GM04504 (cell line): ENCODE results near the gene AP2A2.

Experiments used
- DNase-seq: peaks from one replicate; pipeline ENCODE4 v3.0.0-alpha.2; 2012; ENCODE audit warnings: low read depth

The AP2A2 gene

GRCh38 chr11:925496-926301 is at the start of gene AP2A2:
Gene AP2A2, plus strand, starts transcription at chr11:925870. Its CDS starts 152 bp downstream, at chr11:926022.
- peak; percentile 77 for DNase-seq

- peak; percentile 25 for DNase-seq
Measured at GRCh38 chr11:876545-876944, 49.1 kb upstream of the AP2A2 start.

- DNase-seq = no peak
Measured at GRCh38 chr11:877565-877964, 48.1 kb upstream of the AP2A2 start.

- no peak for DNase-seq
Measured at GRCh38 chr11:880447-880846, 45.2 kb upstream of the AP2A2 start.

GRCh38 chr11:882596-882995 is 43.1 kb upstream of the AP2A2 start:
- no peak for DNase-seq

GRCh38 chr11:883527-883926 is 42.1 kb upstream of the AP2A2 start:
- DNase-seq = no peak

GRCh38 chr11:884578-885070 is 41.0 kb upstream of the AP2A2 start:
- no peak for DNase-seq

- no peak for DNase-seq
Measured at GRCh38 chr11:886568-886967, 39.1 kb upstream of the AP2A2 start.

- no peak for DNase-seq
Measured at GRCh38 chr11:887589-887988, 38.1 kb upstream of the AP2A2 start.

GRCh38 chr11:888310-889212 is 37.1 kb upstream of the AP2A2 start:
- DNase-seq = no peak

GRCh38 chr11:889257-889656 is 36.4 kb upstream of the AP2A2 start:
- no peak for DNase-seq

GRCh38 chr11:889687-890475 is 35.8 kb upstream of the AP2A2 start:
- DNase-seq = no peak

- DNase-seq = no peak
Measured at GRCh38 chr11:890794-891540, 34.7 kb upstream of the AP2A2 start.

GRCh38 chr11:893008-893654 is 32.5 kb upstream of the AP2A2 start:
- DNase-seq = no peak

- no peak for DNase-seq
Measured at GRCh38 chr11:894575-895201, 31.0 kb upstream of the AP2A2 start.

GRCh38 chr11:895331-896110 is 30.1 kb upstream of the AP2A2 start:
- no peak for DNase-seq

- DNase-seq = no peak
Measured at GRCh38 chr11:897253-898142, 28.2 kb upstream of the AP2A2 start.

- no peak for DNase-seq
Measured at GRCh38 chr11:898143-898511, 27.5 kb upstream of the AP2A2 start.
